GM21825 (cell line): ENCODE data around the gene CDT1.

Experiments used
- ATAC-seq: cut with Tn5 transposase; IDR thresholded peaks from one replicate; pipeline ENCODE4 v1.9.1; 2021; ENCODE audit warnings: mild to moderate bottlenecking, moderate library complexity; ENCODE audit not compliant: unreplicated experiment

CDT1 gene

GRCh38 chr16:88834670-88835069 is 31.1 kb downstream of the CDT1 start:
- ATAC-seq: no peak

- ATAC-seq: no peak
Observed at GRCh38 chr16:88835383-88835782, 31.8 kb downstream of the CDT1 start.

DNA sequence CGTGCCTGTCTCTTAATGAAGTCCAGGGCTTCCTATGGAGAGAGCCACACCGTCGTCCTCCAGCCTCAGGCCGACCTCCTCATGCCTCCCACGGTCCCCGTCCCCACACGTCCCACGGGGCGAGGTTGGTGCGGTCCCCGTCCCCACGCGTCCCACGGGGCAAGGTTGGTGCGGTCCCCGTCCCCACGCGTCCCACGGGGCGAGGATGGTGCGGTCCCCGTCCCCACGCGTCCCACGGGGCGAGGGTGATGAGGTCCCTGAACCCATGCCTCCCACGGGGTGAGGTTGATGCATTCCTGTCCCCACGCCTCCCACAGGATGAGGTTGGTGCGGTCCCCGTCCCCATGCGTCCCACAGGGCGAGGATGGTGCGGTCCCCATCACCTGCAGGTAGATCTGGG is 32.2 kb downstream of the CDT1 start:
- ATAC-seq: no peak

DNA sequence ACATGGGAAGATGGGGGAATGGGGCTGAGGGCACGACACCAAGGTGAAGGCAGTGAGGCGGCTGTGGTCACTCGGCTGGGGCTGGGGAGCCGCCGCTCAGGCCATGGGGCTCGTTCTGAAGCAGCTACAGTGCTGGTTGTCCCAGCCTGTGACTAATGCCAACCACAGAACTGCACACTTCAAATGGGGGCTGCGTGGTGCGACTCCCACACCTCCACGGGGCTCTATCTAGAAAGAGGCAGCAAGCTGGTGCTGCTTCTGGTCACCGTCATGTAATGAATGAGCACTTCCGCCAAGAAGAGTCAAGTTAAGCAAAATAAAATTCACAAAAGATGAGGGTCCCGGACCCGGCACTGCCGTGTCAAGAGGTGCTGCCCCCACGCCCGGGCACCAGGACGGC is 33.2 kb downstream of the CDT1 start:
- no peak for ATAC-seq

- no peak for ATAC-seq
Observed at GRCh38 chr16:88837806-88838205, 34.2 kb downstream of the CDT1 start.

GRCh38 chr16:88838566-88838965 is 35.0 kb downstream of the CDT1 start:
- no peak for ATAC-seq

- ATAC-seq: no peak
Observed at GRCh38 chr16:88839026-88839529, 35.5 kb downstream of the CDT1 start.

- ATAC-seq: no peak
Observed at GRCh38 chr16:88839745-88840599, 36.4 kb downstream of the CDT1 start.

DNA sequence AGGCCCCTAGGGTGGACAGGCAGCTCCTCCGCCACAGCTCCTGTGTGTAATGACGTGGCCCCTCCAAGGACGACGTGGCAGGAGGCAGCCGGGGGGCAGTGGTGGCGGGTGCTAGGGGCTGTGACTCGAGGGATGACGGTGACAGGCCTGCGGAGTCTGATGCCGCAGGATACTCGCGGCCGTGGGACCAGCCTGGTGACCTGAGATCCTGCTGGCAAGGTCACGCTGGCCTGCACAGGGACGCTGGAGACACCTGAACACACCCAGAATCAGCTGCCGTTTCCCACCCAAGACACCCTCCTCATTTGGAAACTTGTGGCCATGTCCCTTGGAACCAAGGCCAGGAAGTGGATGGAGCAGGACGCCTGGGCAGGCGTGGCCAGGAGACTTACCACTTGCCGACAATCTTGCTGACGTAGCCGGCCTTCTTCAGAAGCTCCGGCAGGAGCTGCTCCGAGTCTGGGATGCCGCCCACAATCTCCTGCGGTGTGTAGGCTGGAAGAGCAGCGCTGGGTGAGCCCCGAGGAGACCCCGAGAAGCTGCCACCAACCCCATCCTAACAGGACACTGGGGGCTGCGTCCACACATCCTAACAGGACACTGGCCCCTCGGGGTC is 37.1 kb downstream of the CDT1 start:
- no peak for ATAC-seq

- ATAC-seq: no peak
Observed at GRCh38 chr16:88841521-88842307, 38.1 kb downstream of the CDT1 start.

- no peak for ATAC-seq
Observed at GRCh38 chr16:88842308-88842756, 38.7 kb downstream of the CDT1 start.

DNA sequence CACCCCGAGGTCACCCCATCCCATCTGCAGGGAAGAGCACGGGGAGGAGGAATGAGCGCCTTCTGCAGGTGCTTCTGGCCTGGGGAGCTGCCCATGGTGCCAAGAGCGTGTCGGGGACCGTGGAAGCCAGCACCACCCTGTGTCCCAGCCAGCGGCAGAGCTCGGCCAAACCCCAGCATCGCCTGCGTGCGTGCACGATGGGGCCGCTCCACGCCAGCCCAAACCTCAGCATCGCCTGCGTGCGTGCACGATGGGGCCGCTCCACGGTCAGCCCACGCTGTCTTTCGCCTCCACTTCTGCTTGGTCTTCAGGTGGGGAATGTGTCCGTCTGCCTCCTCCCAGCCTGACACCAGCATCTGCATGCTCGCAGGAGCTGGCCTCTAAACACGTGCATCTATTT is 39.2 kb downstream of the CDT1 start:
- no peak for ATAC-seq

GRCh38 chr16:88843256-88843655 is 39.7 kb downstream of the CDT1 start:
- ATAC-seq: no peak

DNA sequence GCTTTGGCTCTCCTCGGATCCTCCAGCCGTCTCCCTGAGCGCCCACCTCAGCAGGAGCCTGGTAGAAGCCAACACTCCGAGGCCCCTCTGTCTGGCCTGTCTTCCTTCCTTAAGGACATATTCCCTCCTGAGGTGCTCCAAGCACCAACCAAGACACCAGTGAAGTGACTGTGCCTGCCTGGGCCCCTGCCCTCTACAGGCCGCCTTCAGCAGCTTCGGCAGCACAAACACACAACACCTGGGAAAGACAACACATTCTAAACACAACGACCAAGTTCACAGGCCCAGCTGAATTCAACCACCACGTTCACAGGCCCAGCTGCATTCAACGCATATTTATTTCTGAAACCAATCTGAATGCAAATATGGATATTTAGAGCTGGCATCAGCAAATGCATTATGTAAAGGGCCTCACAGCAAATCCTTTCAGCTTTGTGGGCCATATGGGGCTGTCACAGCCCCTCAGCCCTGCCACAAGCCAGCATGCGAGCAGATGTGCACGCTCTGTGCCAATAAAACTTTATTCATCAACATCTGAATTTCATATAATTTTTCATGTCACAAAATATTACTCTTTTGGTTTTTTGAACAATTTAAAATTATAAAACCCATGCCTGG is 40.9 kb downstream of the CDT1 start:
- no peak for ATAC-seq

DNA sequence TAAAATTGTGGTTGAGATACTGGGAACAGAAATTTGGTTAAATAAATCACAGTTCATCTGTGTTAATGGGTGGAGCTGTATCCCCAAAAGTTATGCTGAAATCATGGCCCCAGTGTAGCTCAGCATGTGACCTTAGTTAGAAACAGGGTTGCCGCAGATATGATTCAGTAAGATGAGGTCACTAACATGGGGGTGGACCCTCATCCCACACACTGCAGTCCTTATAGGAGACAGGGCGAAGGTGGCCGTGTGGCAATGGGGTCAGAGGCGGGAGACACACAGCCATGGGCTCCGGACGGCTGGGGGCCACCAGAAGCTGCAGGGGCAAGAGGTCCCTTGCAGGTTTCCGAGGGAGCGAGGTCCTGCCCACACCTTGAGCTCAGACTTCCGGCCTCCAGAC is 42.5 kb downstream of the CDT1 start:
- no peak for ATAC-seq

- no peak for ATAC-seq
Observed at GRCh38 chr16:88847654-88848053, 44.1 kb downstream of the CDT1 start.

DNA sequence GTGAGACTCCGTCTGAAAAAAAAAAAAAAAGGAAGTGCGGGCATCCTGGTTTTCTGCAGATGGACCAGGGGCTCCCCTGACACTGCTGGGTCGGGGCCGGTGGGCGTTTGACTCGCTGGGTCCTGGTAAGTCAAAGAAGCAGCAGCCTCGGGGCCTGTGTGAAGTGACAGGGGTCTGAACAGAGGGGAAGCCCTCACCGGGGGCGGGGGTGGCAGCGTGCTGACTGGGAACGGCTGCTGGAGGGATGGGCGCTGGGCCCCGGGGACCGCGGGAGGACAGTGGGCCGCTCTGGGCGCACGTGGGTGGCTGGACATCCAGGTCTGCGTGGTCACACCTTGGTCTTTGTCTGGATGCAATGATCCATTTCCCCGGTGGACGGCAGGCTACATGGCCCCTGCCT is 45.0 kb downstream of the CDT1 start:
- no peak for ATAC-seq

GRCh38 chr16:88850531-88851199 is 47.1 kb downstream of the CDT1 start:
- ATAC-seq: no peak

DNA sequence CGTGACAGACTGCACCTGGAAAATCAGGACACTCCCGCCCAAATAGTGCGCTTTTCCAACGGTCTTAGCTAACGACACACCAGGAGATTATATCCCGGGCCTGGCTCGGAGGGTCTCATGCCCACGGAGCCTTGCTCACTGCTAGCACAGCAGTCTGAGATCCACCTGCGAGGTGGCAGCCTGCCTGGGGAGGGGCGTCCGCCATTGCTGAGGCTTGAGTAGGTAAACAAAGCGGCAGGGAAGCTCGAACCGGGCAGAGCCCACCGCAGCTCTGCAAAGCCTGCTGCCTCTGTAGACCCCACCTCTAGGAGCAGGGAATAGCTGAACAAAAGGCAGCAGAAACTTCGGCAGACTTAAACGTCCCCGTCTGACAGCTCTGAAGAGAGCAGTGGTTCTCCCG is 48.0 kb downstream of the CDT1 start:
- no peak for ATAC-seq

DNA sequence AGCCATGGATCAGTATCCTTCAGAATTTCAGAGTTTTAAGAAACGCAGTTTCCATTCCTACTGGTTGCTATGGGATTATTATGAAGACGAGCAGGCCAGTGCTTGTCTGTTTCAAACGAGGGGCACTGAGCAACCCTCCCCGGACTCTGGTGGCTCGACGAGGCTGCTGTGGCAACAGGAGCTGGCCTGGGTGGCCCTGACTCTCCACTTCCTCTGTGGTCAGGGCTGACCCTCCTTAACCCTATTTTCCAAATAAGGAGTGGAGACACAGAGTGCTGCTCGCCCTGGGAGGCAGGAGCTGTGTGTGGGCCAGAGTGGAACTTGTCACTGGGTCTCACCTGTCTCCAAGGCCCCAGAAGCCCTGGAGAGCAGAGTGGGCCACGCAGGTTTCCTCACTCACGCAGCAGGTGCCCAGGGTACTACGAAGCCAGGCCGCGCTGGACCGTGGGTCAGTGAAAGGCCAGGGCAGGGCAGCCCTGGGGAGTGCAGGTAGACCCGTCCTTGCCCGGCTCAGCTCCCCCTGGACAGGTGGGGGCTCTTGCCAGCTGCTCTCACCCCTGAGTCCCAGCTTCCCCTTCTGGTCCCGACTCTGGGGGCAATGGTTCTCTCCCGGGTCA is 49.8 kb downstream of the CDT1 start:
- no peak for ATAC-seq
